Astrocyte of the cerebellum (primary cell): ENCODE measurements around the gene DNASE1L2.
"Not testable (repeated sequence)": the region's sequence is repeated elsewhere in the genome, so short reads cannot be mapped to it uniquely, and the experiment has no call there.

ENCODE experiments used
- DNase-seq: peaks from one replicate; pipeline ENCODE4 v3.0.0-alpha.2; 2011; ENCODE audit warnings: low read depth
- H3K4me3 ChIP-seq: 2 replicates; pipeline ENCODE4 v1.5.1; 2011; ENCODE audit warnings: mild to moderate bottlenecking, low read depth, low read length, moderate library complexity
- in situ Hi-C: cut with HindIII; loops from 2 replicates; pipeline ENCODE4 v1.10.0; 2017; ENCODE audit warnings: low sequenced_read_pairs
- TF ChIP-seq, protein P1 (sequence below): IDR thresholded peaks from 2 replicates; pipeline ENCODE4 v1.5.1; 2012; ENCODE audit warnings: low read length, low read depth, moderate library complexity, mild to moderate bottlenecking; ENCODE audit errors: missing control alignments

Gene DNASE1L2

GRCh38 chr16:2196981-2197511 is 39.2 kb upstream of the DNASE1L2 start:
- no peak for DNase-seq
- in situ Hi-C loops: no loop called here
- no peak overlapping the region for H3K4me3 ChIP-seq
- TF ChIP-seq, protein P1, sequence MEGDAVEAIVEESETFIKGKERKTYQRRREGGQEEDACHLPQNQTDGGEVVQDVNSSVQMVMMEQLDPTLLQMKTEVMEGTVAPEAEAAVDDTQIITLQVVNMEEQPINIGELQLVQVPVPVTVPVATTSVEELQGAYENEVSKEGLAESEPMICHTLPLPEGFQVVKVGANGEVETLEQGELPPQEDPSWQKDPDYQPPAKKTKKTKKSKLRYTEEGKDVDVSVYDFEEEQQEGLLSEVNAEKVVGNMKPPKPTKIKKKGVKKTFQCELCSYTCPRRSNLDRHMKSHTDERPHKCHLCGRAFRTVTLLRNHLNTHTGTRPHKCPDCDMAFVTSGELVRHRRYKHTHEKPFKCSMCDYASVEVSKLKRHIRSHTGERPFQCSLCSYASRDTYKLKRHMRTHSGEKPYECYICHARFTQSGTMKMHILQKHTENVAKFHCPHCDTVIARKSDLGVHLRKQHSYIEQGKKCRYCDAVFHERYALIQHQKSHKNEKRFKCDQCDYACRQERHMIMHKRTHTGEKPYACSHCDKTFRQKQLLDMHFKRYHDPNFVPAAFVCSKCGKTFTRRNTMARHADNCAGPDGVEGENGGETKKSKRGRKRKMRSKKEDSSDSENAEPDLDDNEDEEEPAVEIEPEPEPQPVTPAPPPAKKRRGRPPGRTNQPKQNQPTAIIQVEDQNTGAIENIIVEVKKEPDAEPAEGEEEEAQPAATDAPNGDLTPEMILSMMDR: no peak

- H3K4me3 ChIP-seq: no peak overlapping the region
- no peak for DNase-seq
- in situ Hi-C loops: no loop called here
- TF ChIP-seq, protein P1: no peak
Measured at GRCh38 chr16:2197765-2198164, 38.5 kb upstream of the DNASE1L2 start.

- in situ Hi-C loops: no loop called here
- no peak overlapping the region for H3K4me3 ChIP-seq
- TF ChIP-seq, protein P1: no peak
Measured at GRCh38 chr16:2198283-2198682, 38.0 kb upstream of the DNASE1L2 start.

DNA sequence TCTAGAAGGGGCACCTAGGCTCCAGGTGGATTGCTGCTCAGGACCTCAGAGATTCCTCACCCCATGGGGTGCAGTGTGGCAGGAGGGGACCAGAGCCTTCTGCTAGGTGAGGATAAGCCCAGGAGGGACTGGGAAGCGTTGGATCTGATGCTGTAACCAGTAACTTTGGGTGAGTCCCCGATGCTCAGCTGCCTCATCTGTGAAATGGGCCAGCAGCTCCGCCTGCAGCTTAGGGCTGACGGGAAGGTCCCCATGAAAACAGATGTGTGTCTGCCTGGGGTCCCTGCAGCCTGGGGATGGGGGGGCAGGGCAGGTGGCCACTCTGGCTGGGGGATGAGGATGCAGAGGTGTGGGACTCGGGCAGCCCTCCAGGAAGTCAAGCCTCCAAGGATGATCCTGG is 37.1 kb upstream of the DNASE1L2 start:
- H3K4me3 ChIP-seq: no peak overlapping the region
- TF ChIP-seq, protein P1: no peak
- in situ Hi-C loops: no loop called here
- no peak for DNase-seq

More at GRCh38 chr16:2198283-2198682, 38.0 kb upstream of the DNASE1L2 start:
- DNase-seq: no peak

GRCh38 chr16:2199621-2200139 is 36.6 kb upstream of the DNASE1L2 start:
- DNase-seq: no peak
- in situ Hi-C loops: no loop called here
- TF ChIP-seq, protein P1: no peak

DNA sequence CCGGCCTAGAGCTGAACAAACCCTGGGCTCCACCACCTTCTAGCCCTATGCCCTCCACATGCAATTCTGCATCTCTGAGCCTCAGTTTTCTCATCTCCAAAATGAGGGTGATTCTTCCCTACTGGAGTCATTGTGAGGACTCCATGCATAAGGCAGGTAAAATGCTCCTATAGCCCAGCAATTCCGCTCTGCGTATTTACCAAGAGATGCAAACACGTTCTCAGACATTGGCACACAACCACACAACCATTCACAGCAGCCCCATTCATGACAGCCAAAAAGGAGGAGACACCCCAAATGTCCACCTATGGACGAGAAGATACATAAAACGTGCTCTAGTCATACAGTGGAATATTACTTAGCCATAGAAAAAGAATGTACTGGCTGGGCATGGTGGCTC is 35.9 kb upstream of the DNASE1L2 start:
- H3K4me3 ChIP-seq: no peak overlapping the region
- in situ Hi-C loops: no loop called here
- DNase-seq: no peak
- TF ChIP-seq, protein P1: no peak

More at GRCh38 chr16:2199621-2200139, 36.6 kb upstream of the DNASE1L2 start:
- H3K4me3 ChIP-seq: no peak overlapping the region

- DNase-seq, H3K4me3 ChIP-seq, in situ Hi-C loops: not testable (repeated sequence)
Measured at GRCh38 chr16:2203119-2203688, 33.0 kb upstream of the DNASE1L2 start.
